K562 (cell line): Measurements from ENCODE around the gene ALCAM. TPM values are rescaled to one million over a fixed set of nuclear protein-coding genes. Genes with fewer than 3 reads are reported as not detected.

Experiments
- CBFA2T3 ChIP-seq: fragments of 450-650 bp; IDR thresholded peaks from 2 replicates; pipeline ENCODE4 v1.6.1; 2017
- CHAMP1 ChIP-seq: fragments of 450-650 bp; IDR thresholded peaks from 2 replicates; pipeline ENCODE4 v1.6.1; 2016; ENCODE audit warnings: mild to moderate bottlenecking
- CREB5 ChIP-seq: fragments of 250-450 bp; sonication (Bioruptor Pico); IDR thresholded peaks from 2 replicates; pipeline ENCODE4 v1.5.0; 2020; ENCODE audit warnings: mild to moderate bottlenecking
- HOMEZ ChIP-seq: fragments of 250-450 bp; sonication (Bioruptor Pico); IDR thresholded peaks from 2 replicates; pipeline ENCODE4 v1.4.0; 2020; ENCODE audit warnings: mild to moderate bottlenecking, moderate library complexity
- KAT8 ChIP-seq: fragments of 450-650 bp; IDR thresholded peaks from 2 replicates; pipeline ENCODE4 v1.6.1; 2016; ENCODE audit warnings: low read depth, mild to moderate bottlenecking
- MLLT1 ChIP-seq, 2 experiments: fragments of 450-650 bp; IDR thresholded peaks; 2 replicates each; pipeline ENCODE4 v1.6.1; 2016
- NCOA2 ChIP-seq, 2 experiments: fragments of 450-650 bp; IDR thresholded peaks; 2 replicates each; pipeline ENCODE4 v1.6.1; 2018; ENCODE audit warnings: mild to moderate bottlenecking in 2 of 2, moderate library complexity in 1 of 2; ENCODE audit not compliant: partially characterized antibody in 2 of 2
- TAL1 ChIP-seq: fragments of 450-650 bp; IDR thresholded peaks from 2 replicates; pipeline ENCODE4 v1.6.1; 2016; ENCODE audit warnings: mild to moderate bottlenecking
- TOE1 ChIP-seq, 2 experiments: fragments of 450-650 bp in 1 of 2; sonication (generic) in 1 of 2; formaldehyde crosslinking in 1 of 2; IDR thresholded peaks; 2 replicates each; pipeline versions ENCODE4 v1.7.1 to v1.8.0; 2016 to 2022; ENCODE audit warnings: borderline replicate concordance in 2 of 2, mild to moderate bottlenecking in 2 of 2, antibody characterized with exemption in 1 of 2, inconsistent platforms in 1 of 2, low read depth in 1 of 2, missing genetic modification reagents in 1 of 2, moderate library complexity in 1 of 2
- ZNF318 ChIP-seq, 2 experiments: fragments of 450-650 bp; IDR thresholded peaks; 2 replicates each; pipeline ENCODE4 v1.6.1; 2016; ENCODE audit warnings: mild to moderate bottlenecking in 2 of 2, borderline replicate concordance in 1 of 2, low read depth in 1 of 2, moderate library complexity in 1 of 2
- polyA plus RNA-seq, 8 experiments: library from polyadenylated mRNA; depleted of rRNA in 4 of 8; stranded (reverse) in 5 of 8; unstranded in 3 of 8; fragments of >200 nt; fragmentation: Nextera tagmentation in 2 of 8; fragmentation: Illumina TruSeq in 1 of 8; extraction: Ambion mirVana in 2 of 8; extraction: Trizol in 1 of 8; gene quantifications; 2 replicates each; pipeline versions ENCODE4 v1.2.1 to v1.2.3, GENCODE V29; 2011 to 2014; ENCODE audit warnings: inconsistent platforms in 1 of 8, missing spikeins in 1 of 8
- total RNA-seq, 7 experiments: library from RNA; depleted of rRNA in 6 of 7; stranded (reverse); fragments of >200 nt in 6 of 7; fragmentation: Illumina TruSeq in 2 of 7; extraction: Trizol in 2 of 7; gene quantifications; 2 replicates each; pipeline versions ENCODE4 v1.2.1 to v1.2.3, GENCODE V29; 2011 to 2021; ENCODE audit warnings: low replicate concordance in 1 of 7

ALCAM gene
- total and polyA plus RNA-seq, 9 of the 15 experiments (the other 6 are each of a cell fraction or from before 2014, with no cell fraction given): 0.03 to 0.98 (median 0.14) TPM; not detected in 1

GRCh38 chr3:105614288-105615030, 247.8 kb downstream of the ALCAM start (continued):
- peak in 1 of 2 experiments; percentile 76; a peak in 1 of 4 replicates for TF ChIP-seq MLLT1 (IDR thresholded peaks at IDR 0.05)
- peak; percentile 99 for TF ChIP-seq TAL1
- peak; percentile 98 for TF ChIP-seq CBFA2T3
- TF ChIP-seq CHAMP1: peak; percentile 68
- no peak for TF ChIP-seq HOMEZ (CRISPR knock-in tag)
- TF ChIP-seq NCOA2 (IDR thresholded peaks at IDR 0.05; ENCODE audit: partially characterized antibody in 2 of 2): peak; percentile 35 to 61
- TF ChIP-seq ZNF318 (IDR thresholded peaks at IDR 0.05; ENCODE audit: borderline replicate concordance in 1 of 2, low read depth in 1 of 2): 0 out of 4 replicates have a peak, but pooled peaks of 1 of the 2 experiments have one; percentile 43
- no peak for TF ChIP-seq KAT8
- 0 out of 2 replicates have a peak, but pooled peaks have one; percentile 35 for TF ChIP-seq TOE1 (IDR thresholded peaks at IDR 0.05; ENCODE audit: borderline replicate concordance)
- TF ChIP-seq TOE1 (CRISPR knock-in tag; IDR thresholded peaks at IDR 0.05; ENCODE audit: borderline replicate concordance, low read depth): no peak
- TF ChIP-seq CREB5: no peak
